Ramos (cell line): ENCODE data around the gene L3MBTL3.
"Not testable (repeated sequence)": the region's sequence is repeated elsewhere in the genome, so short reads cannot be mapped to it uniquely, and the experiment has no call there.

Experiments used
- in situ Hi-C: fragments of 300-500 bp; cut with MboI; formaldehyde crosslinking; loops from one replicate; pipeline ENCODE4 v1.14.3; 2022; ENCODE audit warnings: low sequenced_read_pairs; ENCODE audit not compliant: unreplicated experiment

L3MBTL3 gene

GRCh38 chr6:130129762-130130246 is 111.4 kb downstream of the L3MBTL3 start:
- in situ Hi-C loops: no loop called here

GRCh38 chr6:130132286-130132701 is 113.9 kb downstream of the L3MBTL3 start:
- in situ Hi-C loops: no loop called here

- in situ Hi-C loops: no loop called here
Measured at GRCh38 chr6:130134582-130134981, 116.2 kb downstream of the L3MBTL3 start.

GRCh38 chr6:130136798-130137197 is 118.4 kb downstream of the L3MBTL3 start:
- in situ Hi-C loops: no loop called here

GRCh38 chr6:130138116-130138908 is 119.9 kb downstream of the L3MBTL3 start:
- in situ Hi-C loops: no loop called here

- in situ Hi-C loops: no loop called here
Measured at GRCh38 chr6:130138909-130139242, 120.5 kb downstream of the L3MBTL3 start.

GRCh38 chr6:130140084-130140483 is 121.7 kb downstream of the L3MBTL3 start:
- in situ Hi-C loops: no loop called here

- in situ Hi-C loops: no loop called here
Measured at GRCh38 chr6:130143709-130144108, 125.3 kb downstream of the L3MBTL3 start.

GRCh38 chr6:130147111-130147510 is 128.7 kb downstream of the L3MBTL3 start:
- in situ Hi-C loops: no loop called here

GRCh38 chr6:130148181-130148580 is 129.8 kb downstream of the L3MBTL3 start:
- in situ Hi-C loops: no loop called here

GRCh38 chr6:130149016-130149415 is 130.6 kb downstream of the L3MBTL3 start:
- in situ Hi-C loops: not testable (repeated sequence)

GRCh38 chr6:130150906-130151305 is 132.5 kb downstream of the L3MBTL3 start:
- in situ Hi-C loops: no loop called here

GRCh38 chr6:130152908-130153510 is 134.6 kb downstream of the L3MBTL3 start:
- in situ Hi-C loops: no loop called here

GRCh38 chr6:130156908-130157307 is 138.5 kb downstream of the L3MBTL3 start:
- in situ Hi-C loops: no loop called here

- in situ Hi-C loops: no loop called here
Measured at GRCh38 chr6:130158056-130158455, 139.7 kb downstream of the L3MBTL3 start.

- in situ Hi-C loops: no loop called here
Measured at GRCh38 chr6:130158548-130158947, 140.2 kb downstream of the L3MBTL3 start.

- in situ Hi-C loops: no loop called here
Measured at GRCh38 chr6:130159956-130160355, 141.6 kb downstream of the L3MBTL3 start.

GRCh38 chr6:130161683-130162404 is 143.5 kb downstream of the L3MBTL3 start:
- in situ Hi-C loops: no loop called here

GRCh38 chr6:130162421-130162820 is 144.0 kb downstream of the L3MBTL3 start:
- in situ Hi-C loops: no loop called here

GRCh38 chr6:130163266-130163665 is 144.9 kb downstream of the L3MBTL3 start:
- in situ Hi-C loops: no loop called here

- in situ Hi-C loops: no loop called here
Measured at GRCh38 chr6:130164251-130164650, 145.9 kb downstream of the L3MBTL3 start.
